IPS-18a (cell line): Measurements from ENCODE around the gene SLC6A4.

ENCODE experiments used
- H3K27ac ChIP-seq: one replicate; pipeline ENCODE4 v1.5.1; 2013; ENCODE audit warnings: low read length
- H3K27me3 ChIP-seq: one replicate; pipeline ENCODE4 v1.6.1; 2013; ENCODE audit warnings: mild to moderate bottlenecking, low read length; ENCODE audit not compliant: control insufficient read depth, insufficient read depth
- H3K36me3 ChIP-seq: one replicate; pipeline ENCODE4 v1.6.1; 2013; ENCODE audit warnings: low read depth, low read length; ENCODE audit not compliant: control insufficient read depth
- H3K4me1 ChIP-seq: one replicate; pipeline ENCODE4 v1.6.1; 2013; ENCODE audit warnings: low read depth, low read length; ENCODE audit not compliant: control insufficient read depth
- H3K4me3 ChIP-seq: one replicate; pipeline ENCODE4 v1.5.1; 2013; ENCODE audit warnings: low read length
- H3K9ac ChIP-seq: one replicate; pipeline ENCODE4 v1.6.1; 2013; ENCODE audit warnings: mild to moderate bottlenecking, low read length, moderate library complexity
- H3K9me3 ChIP-seq: one replicate; pipeline ENCODE4 v1.6.1; 2013; ENCODE audit warnings: low read depth, low read length; ENCODE audit not compliant: control insufficient read depth

SLC6A4 gene

DNA sequence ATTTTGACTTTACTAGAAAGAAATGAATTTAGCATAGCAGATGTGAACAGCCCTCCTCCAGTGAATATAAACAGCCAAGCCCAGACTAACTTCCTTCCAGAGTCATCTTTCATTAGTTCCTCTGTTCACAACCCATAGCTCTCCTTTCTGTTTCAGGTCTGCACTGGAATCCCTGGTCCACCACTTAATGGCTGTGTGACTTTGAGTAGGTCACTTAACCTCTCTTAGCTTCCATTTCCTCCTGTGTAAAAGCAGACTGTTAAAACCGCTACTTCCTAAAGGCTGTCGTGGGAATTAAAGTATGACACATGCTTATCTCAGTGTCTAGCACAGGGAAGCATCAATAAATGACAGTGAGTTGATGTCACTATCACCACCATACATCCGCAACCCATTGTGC, 7.5 kb downstream of the SLC6A4 start:
- H3K27ac ChIP-seq, result no peak overlapping the region
- no peaks in the 10 kb centered on the region for H3K4me1 ChIP-seq

DNA sequence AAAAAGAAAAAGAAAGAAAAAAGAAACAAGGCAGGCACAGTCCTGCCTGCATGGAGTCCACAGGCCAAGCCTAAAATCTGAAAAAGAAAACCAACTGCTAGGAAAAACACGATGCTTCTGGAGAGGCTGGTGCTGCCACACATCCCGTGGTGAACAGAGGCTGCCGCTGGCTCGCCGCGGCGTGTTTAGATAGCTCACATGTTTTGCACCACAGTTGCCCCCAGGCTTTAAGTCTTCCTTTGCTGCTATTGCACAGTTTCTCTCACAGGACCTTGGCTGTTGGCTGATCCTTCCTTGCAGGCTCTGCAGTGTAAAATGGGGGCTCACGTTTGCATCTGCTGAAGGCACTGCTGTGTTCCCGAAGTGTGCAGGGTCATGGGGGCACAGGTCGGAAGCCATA, 8.6 kb downstream of the SLC6A4 start:
- peaks cover 4% of the 10 kb centered on the region for H3K27me3 ChIP-seq
- H3K27ac ChIP-seq, result no peak overlapping the region
- H3K4me3 ChIP-seq, result no peak overlapping the region
- H3K9ac ChIP-seq, result no peak overlapping the region
- H3K36me3 ChIP-seq, result no peaks in the 10 kb centered on the region
- H3K4me1 ChIP-seq, result no peaks in the 10 kb centered on the region
- no peaks in the 10 kb centered on the region for H3K9me3 ChIP-seq

More for the DNA sequence above, 7.5 kb downstream of the SLC6A4 start:
- peaks cover 15% of the 10 kb centered on the region for H3K27me3 ChIP-seq
- H3K4me3 ChIP-seq, result no peak overlapping the region
- no peaks in the 10 kb centered on the region for H3K36me3 ChIP-seq
- H3K9me3 ChIP-seq, result no peaks in the 10 kb centered on the region
- H3K9ac ChIP-seq, result no peak overlapping the region

DNA sequence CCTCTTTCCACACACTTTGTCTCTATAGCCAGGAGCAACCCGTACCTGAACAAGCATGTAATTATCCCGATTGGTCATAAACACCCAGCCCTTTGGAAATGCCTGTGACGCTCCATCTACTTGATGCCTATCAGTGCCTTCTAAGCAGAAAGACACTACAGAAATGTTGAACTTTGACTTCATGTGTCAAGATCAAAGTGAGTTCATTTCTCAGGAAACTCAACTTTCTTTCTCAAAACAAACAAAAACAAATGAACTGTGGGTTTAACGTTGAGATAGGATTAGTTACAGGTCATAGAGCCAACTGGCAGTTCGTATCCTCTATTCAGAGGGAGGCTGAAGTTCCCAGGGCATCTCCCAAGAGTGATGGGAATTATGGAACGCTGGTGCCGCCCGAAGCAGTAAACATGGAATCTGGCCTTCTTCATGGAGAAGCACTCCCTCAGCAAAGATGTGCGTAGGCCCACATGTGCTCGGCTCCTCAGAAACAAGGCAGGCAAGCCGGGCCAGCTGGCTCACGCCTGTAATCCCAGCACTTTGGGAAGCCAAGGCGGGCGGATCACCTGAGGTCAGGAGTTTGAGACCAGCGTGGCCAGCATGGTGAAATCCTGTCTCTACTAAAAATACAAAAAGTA, 9.5 kb downstream of the SLC6A4 start:
- H3K4me3 ChIP-seq, result no peak overlapping the region
- H3K9ac ChIP-seq, result no peak overlapping the region
- H3K27me3 ChIP-seq, result no peaks in the 10 kb centered on the region
- no peaks in the 10 kb centered on the region for H3K4me1 ChIP-seq
- H3K36me3 ChIP-seq, result no peaks in the 10 kb centered on the region
- no peaks in the 10 kb centered on the region for H3K9me3 ChIP-seq
- H3K27ac ChIP-seq, result no peak overlapping the region

DNA sequence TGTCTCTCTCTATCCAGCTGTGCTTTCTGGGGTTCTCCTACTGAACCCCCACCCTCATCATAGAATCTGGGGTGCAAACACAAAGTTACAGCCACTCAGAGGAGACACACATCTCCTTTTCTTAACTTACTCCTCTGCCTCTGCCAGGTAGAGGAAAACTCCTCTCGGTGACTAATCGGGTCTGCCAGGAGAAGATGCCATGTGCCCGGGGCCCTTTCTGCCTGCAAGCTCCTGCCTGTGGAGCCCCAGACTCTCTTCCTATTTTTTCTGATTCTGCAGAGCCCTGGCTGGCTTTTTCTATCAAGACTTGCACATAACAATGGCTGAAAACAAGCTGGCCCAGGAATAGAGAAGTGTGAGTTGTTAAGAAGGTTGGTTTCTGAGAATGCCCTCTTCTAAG, 10.4 kb downstream of the SLC6A4 start:
- Histone ChIP-seq H3K4me1 (no peaks in the 10 kb centered on the region), H3K36me3 (no peaks in the 10 kb centered on the region), H3K9ac (no peak overlapping the region), H3K27ac (no peak overlapping the region), H3K9me3 (no peaks in the 10 kb centered on the region), H3K27me3 (no peaks in the 10 kb centered on the region), H3K4me3 (no peak overlapping the region)

DNA sequence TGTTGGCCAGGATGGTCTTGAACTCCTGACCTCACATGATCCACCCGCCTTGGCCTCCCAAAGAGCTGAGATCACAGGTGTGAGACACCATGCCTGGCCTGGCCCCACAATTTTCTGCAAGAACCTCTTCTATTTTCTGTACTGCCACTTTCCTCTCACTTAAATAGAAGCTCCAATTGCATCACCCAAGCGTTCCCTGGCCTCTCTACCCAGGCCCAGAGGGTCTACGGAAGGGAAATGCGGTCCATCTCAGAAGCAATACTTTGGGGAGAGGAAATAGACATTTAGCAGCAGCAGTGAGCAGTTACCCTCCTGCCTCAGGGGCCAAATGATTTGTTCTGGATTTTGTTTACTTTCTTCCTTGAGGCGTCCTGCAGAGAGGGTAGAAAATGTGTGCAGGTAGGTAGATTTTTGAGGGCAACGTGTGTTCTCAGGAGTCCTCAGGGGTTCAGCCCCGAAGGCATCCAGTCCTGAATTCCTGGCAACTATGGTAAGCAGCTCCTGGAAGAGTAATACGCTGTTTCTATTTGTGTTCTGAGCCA, 11.0 kb downstream of the SLC6A4 start:
- H3K4me1 ChIP-seq, result no peaks in the 10 kb centered on the region
- no peak overlapping the region for H3K9ac ChIP-seq
- H3K27ac ChIP-seq, result no peak overlapping the region
- no peaks in the 10 kb centered on the region for H3K9me3 ChIP-seq
- no peaks in the 10 kb centered on the region for H3K27me3 ChIP-seq
- no peak overlapping the region for H3K4me3 ChIP-seq
- H3K36me3 ChIP-seq, result no peaks in the 10 kb centered on the region

DNA sequence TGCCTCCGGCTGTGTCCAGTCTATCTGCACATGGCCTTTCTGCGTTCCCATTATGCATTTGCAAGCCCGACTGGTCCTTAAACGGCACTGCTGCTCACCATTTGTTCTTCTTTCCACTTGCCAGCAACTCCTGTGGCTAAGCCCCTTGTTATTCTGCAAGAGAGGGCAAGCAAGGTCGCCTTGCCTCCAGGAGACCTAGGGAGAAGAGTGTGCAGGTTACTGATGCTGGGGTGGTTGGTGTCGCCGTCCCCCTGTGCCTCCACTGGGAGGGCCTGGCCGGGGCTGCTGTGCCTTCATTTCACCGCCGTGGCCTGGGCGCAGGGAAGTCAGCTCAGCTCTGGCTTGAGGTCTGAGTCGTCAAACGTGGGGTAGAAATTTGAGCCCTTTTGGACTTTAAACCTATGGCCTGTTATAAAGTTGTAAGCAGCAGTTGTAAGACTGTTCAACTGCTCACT, 12.7 kb downstream of the SLC6A4 start:
- Histone ChIP-seq H3K27ac (no peak overlapping the region), H3K9me3 (no peaks in the 10 kb centered on the region), H3K4me3 (no peak overlapping the region), H3K9ac (no peak overlapping the region), H3K4me1 (no peaks in the 10 kb centered on the region), H3K36me3 (no peaks in the 10 kb centered on the region), H3K27me3 (no peaks in the 10 kb centered on the region)

DNA sequence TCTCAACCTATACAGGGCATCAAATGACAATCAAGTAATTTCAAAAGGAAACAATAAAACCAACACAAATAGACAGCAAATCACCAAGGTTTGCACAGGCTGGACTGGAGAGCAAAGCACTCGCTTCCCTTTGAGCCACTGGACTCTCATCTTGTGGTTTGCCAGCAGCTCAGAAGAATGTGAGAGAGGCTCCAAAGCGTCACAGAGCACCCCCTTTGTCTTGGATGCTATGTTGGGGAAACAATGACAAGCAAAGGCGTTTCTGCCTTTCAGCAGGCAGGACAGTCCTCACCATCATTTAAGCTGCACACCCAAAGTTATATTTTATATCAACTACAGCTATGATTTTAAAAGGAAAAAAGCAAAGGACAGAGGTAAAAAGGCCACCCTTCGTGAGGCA, 13.2 kb downstream of the SLC6A4 start:
- H3K27ac ChIP-seq, result no peak overlapping the region
- no peaks in the 10 kb centered on the region for H3K36me3 ChIP-seq
- no peaks in the 10 kb centered on the region for H3K27me3 ChIP-seq
- H3K4me1 ChIP-seq, result no peaks in the 10 kb centered on the region
- no peaks in the 10 kb centered on the region for H3K9me3 ChIP-seq
- H3K9ac ChIP-seq, result no peak overlapping the region
- H3K4me3 ChIP-seq, result no peak overlapping the region

DNA sequence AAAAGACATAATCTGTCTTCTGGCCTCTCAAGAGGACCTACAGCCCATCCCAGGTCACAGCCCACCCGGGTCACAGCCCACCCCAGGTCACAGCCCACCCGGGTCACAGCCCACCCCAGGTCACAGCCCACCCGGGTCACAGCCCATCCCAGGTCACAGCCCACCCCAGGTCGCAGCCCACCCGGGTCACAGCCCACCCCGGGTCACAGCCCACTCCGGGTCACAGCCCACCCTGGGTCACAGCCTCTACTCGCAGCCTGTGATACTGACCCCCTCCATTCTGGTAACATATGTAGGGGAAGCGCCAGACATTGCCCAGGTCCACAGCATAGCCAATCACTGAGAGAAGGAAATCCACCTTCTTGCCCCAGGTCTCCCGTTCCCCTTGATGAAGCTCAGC, 14.2 kb downstream of the SLC6A4 start:
- Histone ChIP-seq H3K27me3 (no peaks in the 10 kb centered on the region), H3K27ac (no peak overlapping the region), H3K4me1 (no peaks in the 10 kb centered on the region), H3K4me3 (no peak overlapping the region), H3K9ac (no peak overlapping the region), H3K9me3 (no peaks in the 10 kb centered on the region), H3K36me3 (no peaks in the 10 kb centered on the region)

DNA sequence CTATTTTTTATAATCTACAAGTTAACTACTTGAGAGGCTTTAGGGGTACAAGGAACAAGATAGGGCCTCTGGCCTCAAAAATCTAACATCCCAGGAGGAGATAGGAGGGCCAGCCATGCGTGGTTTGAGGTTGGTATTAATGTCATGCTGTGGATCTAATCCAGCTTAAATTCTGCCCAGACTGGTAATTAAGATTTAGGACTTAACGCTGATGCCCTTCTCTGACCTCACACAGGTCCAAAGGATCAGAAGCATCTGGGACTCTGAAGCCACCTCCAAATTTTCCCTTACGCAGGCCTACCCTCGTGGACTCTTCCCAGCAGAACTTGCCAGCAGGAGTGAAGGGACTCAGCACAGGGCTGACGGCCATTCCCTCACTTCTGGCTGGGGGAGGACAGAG, 15.1 kb downstream of the SLC6A4 start:
- no peak overlapping the region for H3K9ac ChIP-seq
- H3K36me3 ChIP-seq, result no peaks in the 10 kb centered on the region
- H3K27ac ChIP-seq, result no peak overlapping the region
- H3K4me1 ChIP-seq, result no peaks in the 10 kb centered on the region
- no peaks in the 10 kb centered on the region for H3K27me3 ChIP-seq
- H3K9me3 ChIP-seq, result no peaks in the 10 kb centered on the region
- no peak overlapping the region for H3K4me3 ChIP-seq

DNA sequence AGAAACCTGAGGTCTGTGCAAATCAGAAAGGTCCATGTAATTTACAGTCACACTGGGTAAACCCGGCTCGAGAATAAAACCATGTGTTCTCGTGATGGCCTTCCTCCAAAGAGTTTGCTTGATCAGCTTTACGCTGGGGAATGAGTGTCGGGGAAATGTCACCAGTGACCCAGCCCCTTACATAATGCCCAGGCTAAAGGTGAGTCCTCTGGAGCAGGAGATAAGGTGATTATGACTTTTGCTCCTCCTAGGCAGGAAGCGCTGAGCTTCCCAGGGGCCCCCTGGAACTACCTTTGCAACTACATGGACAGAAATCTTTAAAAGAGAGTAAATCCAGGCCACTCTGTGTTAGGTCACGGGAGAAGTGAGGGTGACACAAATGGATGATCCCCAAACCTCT, 15.7 kb downstream of the SLC6A4 start:
- Histone ChIP-seq H3K27me3 (no peaks in the 10 kb centered on the region), H3K4me1 (no peaks in the 10 kb centered on the region), H3K9ac (no peak overlapping the region), H3K9me3 (no peaks in the 10 kb centered on the region), H3K36me3 (no peaks in the 10 kb centered on the region), H3K27ac (no peak overlapping the region), H3K4me3 (no peak overlapping the region)

DNA sequence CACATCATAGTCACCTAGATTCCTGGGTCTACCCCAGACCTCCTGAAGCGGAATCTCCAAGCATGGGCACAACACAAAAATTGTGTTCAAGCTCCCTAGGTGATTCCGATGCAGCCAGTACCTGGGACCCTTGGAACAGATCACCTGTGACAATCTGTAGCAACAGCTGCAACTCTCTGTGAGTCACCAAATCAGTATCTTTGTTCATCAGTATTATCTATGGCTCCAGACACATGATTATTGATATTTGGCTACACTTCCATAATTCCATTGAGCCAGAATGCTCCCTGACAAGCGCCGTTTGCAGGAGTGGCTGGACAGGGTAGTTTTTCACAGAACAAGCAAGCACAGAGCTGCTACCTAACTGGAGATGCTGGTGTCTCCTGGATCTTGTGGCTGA, 16.2 kb downstream of the SLC6A4 start:
- no peak overlapping the region for H3K4me3 ChIP-seq
- no peaks in the 10 kb centered on the region for H3K4me1 ChIP-seq

DNA sequence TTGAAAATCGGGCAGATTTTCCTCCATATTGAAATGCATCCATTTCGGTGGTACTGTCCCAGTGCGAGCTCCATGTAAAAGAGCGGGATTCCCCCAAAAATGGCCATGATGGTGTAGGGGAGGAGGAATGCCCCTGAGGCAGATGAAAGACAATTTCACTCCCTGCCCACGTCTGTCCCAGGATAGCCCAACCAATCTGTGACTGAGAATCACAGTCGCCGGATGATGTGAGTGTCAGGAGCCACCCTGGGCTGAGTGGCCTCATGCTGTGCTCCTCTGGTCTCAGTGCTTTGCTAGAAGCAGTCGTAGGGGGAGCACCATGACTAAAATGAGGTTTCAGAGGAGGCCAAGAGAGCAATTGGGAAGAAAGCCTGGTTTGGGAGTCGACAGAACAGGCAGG, 16.7 kb downstream of the SLC6A4 start:
- Histone ChIP-seq H3K9me3 (no peaks in the 10 kb centered on the region), H3K27me3 (no peaks in the 10 kb centered on the region), H3K27ac (no peak overlapping the region), H3K36me3 (no peaks in the 10 kb centered on the region), H3K9ac (no peak overlapping the region), H3K4me3 (no peak overlapping the region), H3K4me1 (no peaks in the 10 kb centered on the region)

More for the DNA sequence above, 16.2 kb downstream of the SLC6A4 start:
- Histone ChIP-seq H3K27ac (no peak overlapping the region), H3K27me3 (no peaks in the 10 kb centered on the region), H3K9me3 (no peaks in the 10 kb centered on the region), H3K36me3 (no peaks in the 10 kb centered on the region), H3K9ac (no peak overlapping the region)
